ENCODE data around the gene PTPRD. TPM values are rescaled to one million over a fixed set of nuclear protein-coding genes. Genes with fewer than 3 reads are reported as not detected.

The PTPRD gene
- total RNA-seq, 1 experiment from 2014 or later: 32.5 TPM

DNA sequence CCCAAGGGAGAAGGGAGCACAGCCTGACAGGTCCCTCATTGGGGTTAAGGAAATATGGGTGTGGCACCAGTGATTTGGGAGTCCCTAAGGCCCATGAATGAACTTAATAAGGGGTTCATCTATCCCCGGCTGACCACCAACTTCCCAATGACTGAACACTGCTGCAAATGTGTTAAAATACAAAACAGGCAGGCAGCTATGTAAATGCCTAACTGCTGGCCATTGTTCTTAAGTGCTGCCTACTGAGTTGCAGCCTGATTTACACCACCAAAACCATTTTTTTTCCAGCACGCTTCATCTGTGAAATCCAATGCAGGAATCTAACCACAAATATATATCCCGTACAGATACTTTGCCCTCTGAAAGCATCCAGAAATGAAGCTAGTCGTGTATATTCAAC is 478.5 kb downstream of the PTPRD start:
- H3K14ac ChIP-seq (ENCODE audit: insufficient read depth, low read length): no peak overlapping the region; the same call in 1 of the 2 replicates
- no peaks in the 10 kb centered on the region for H3K27me3 ChIP-seq (ENCODE audit: insufficient read depth, low read length)
- H4K20me1 ChIP-seq (ENCODE audit: control insufficient read depth, insufficient read depth, insufficient read length): no peaks in the 10 kb centered on the region
- H2BK120ac ChIP-seq (ENCODE audit: low read depth, low read length, poor library complexity, severe bottlenecking): no peak overlapping the region
- Mint-ChIP-seq H3K36me3 (ENCODE audit: insufficient read depth in 1 of 3, low read depth in 3 of 3) (no peaks in the 10 kb centered on the region), H3K4me1 (peaks cover 6 to 7% of the 10 kb centered on the region in 2 experiments), H3K9me3 (no peaks in the 10 kb centered on the region), H3K4me3 (no peak overlapping the region), H3K27me3 (ENCODE audit: low read depth) (no peaks in the 10 kb centered on the region), H3K27ac (no peak overlapping the region)
- H3K27ac ChIP-seq (ENCODE audit: insufficient read length, low read depth, low read length): no peak overlapping the region
- DNase-seq: no peak
- H2BK20ac ChIP-seq (ENCODE audit: low read depth, low read length, poor library complexity, severe bottlenecking): no peak overlapping the region
- H3K4ac ChIP-seq (ENCODE audit: low read depth, low read length): no peak overlapping the region
- WGBS (ENCODE audit: extremely low coverage, insufficient read length, low lambda C conversion rate): no CpG with 5 or more reads among the region's 4 CpGs
- no peak overlapping the region for H4K91ac ChIP-seq (ENCODE audit: insufficient read length, low read depth, low read length)
- no peak overlapping the region for H3K23ac ChIP-seq (ENCODE audit: insufficient read length, low read depth, low read length)
- H4K8ac ChIP-seq (replicated peaks; ENCODE audit: insufficient read length, low read depth, low read length): no peak overlapping the region
- H2AFZ ChIP-seq (ENCODE audit: low read length): no peak overlapping the region
- no peak overlapping the region for H3T11ph ChIP-seq (ENCODE audit: low read length)
- no peak overlapping the region for H2BK12ac ChIP-seq (ENCODE audit: insufficient read length, low read depth, low read length)
- no peaks in the 10 kb centered on the region for H3K9me3 ChIP-seq (ENCODE audit: control insufficient read depth, low read depth, low read length)
- TF ChIP-seq, protein P1, sequence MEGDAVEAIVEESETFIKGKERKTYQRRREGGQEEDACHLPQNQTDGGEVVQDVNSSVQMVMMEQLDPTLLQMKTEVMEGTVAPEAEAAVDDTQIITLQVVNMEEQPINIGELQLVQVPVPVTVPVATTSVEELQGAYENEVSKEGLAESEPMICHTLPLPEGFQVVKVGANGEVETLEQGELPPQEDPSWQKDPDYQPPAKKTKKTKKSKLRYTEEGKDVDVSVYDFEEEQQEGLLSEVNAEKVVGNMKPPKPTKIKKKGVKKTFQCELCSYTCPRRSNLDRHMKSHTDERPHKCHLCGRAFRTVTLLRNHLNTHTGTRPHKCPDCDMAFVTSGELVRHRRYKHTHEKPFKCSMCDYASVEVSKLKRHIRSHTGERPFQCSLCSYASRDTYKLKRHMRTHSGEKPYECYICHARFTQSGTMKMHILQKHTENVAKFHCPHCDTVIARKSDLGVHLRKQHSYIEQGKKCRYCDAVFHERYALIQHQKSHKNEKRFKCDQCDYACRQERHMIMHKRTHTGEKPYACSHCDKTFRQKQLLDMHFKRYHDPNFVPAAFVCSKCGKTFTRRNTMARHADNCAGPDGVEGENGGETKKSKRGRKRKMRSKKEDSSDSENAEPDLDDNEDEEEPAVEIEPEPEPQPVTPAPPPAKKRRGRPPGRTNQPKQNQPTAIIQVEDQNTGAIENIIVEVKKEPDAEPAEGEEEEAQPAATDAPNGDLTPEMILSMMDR (conservative IDR thresholded peaks at IDR 0.05): no peak
- H3K23me2 ChIP-seq (ENCODE audit: insufficient read length, low read depth, low read length, poor library complexity, severe bottlenecking): no peaks in the 10 kb centered on the region
- no peak overlapping the region for H2BK5ac ChIP-seq (ENCODE audit: insufficient read length, low read length)
- no peak overlapping the region for H2AK5ac ChIP-seq (ENCODE audit: insufficient read length, low read length)
- no peak overlapping the region for H4K5ac ChIP-seq (ENCODE audit: insufficient read length, low read depth, low read length)
- no peaks in the 10 kb centered on the region for H3K4me1 ChIP-seq (ENCODE audit: insufficient read depth, low read length)
- no peak overlapping the region for H3K56ac ChIP-seq (ENCODE audit: insufficient read length, low read depth, low read length)
- H2BK15ac ChIP-seq (ENCODE audit: low read depth, low read length): no peak overlapping the region
- no peaks in the 10 kb centered on the region for H3K79me1 ChIP-seq (ENCODE audit: insufficient read depth, low read depth, low read length, poor library complexity, severe bottlenecking)
- H3K4me2 ChIP-seq (ENCODE audit: insufficient read depth, insufficient read length, low read length): no peak overlapping the region
- no peaks in the 10 kb centered on the region for H3K79me2 ChIP-seq (ENCODE audit: insufficient read depth, low read length)
- no peak overlapping the region for H3K9ac ChIP-seq (ENCODE audit: extremely low read depth, insufficient read length, low read length)
- H3K18ac ChIP-seq (ENCODE audit: insufficient read length, low read depth, low read length): no peak overlapping the region

All from H9 (cell line).